Measurements from ENCODE around the gene PLPPR1. TPM values are rescaled to one million over a fixed set of nuclear protein-coding genes. Genes with fewer than 3 reads are reported as not detected.

PLPPR1 gene
- polyA plus RNA-seq, 1 donor from 2014 or later: 157 TPM

- Histone ChIP-seq H3K27me3 (ENCODE audit: insufficient read depth, low read depth, low read length) (no peaks in the 10 kb centered on the region), H2AFZ (ENCODE audit: low read depth, low read length) (no peak overlapping the region), H3K4me2 (ENCODE audit: low read length) (no peak overlapping the region), H3K9me3 (ENCODE audit: low read length) (no peaks in the 10 kb centered on the region), H3F3A (ENCODE audit: insufficient read depth, low read length, poor library complexity, severe bottlenecking) (no peaks in the 10 kb centered on the region), H3K79me2 (replicated peaks; ENCODE audit: insufficient read depth, low read length) (no peaks in the 10 kb centered on the region), H3K9ac (ENCODE audit: low read length) (no peak overlapping the region), H3K27ac (ENCODE audit: low read length) (no peak overlapping the region), H3K4me3 (ENCODE audit: low read length) (no peak overlapping the region), H4K20me1 (ENCODE audit: insufficient read depth) (no peaks in the 10 kb centered on the region), H3K36me3 (ENCODE audit: insufficient read depth, low read length) (no peaks in the 10 kb centered on the region), H3K9me2 (ENCODE audit: insufficient read depth, low read length) (no peaks in the 10 kb centered on the region)
- TF ChIP-seq EP300 (conservative IDR thresholded peaks at IDR 0.05; ENCODE audit: poor library complexity, severe bottlenecking) (no peak), EZH2 (IDR thresholded peaks at IDR 0.05; ENCODE audit: borderline replicate concordance, insufficient read depth, low read length, poor library complexity, severe bottlenecking) (no peak), REST (IDR thresholded peaks at IDR 0.05; ENCODE audit: borderline replicate concordance) (no peak), CTCF (IDR thresholded peaks at IDR 0.05; ENCODE audit: poor library complexity, severe bottlenecking) (no peak), RAD21 (conservative IDR thresholded peaks at IDR 0.05) (no peak), MXI1 (conservative IDR thresholded peaks at IDR 0.05; ENCODE audit: poor library complexity, severe bottlenecking) (no peak), SMC3 (conservative IDR thresholded peaks at IDR 0.05; ENCODE audit: poor library complexity) (no peak), POLR2AphosphoS5 (IDR thresholded peaks at IDR 0.05) (no peak), TAF1 (IDR thresholded peaks at IDR 0.05; ENCODE audit: low read depth) (no peak)
These were observed 14.0 kb upstream of the PLPPR1 start for GRCh38 chr9:101014566-101014965.

- no peaks in the 10 kb centered on the region for H3K9me2 ChIP-seq (ENCODE audit: insufficient read depth, low read length)
- no peaks in the 10 kb centered on the region for H3F3A ChIP-seq (ENCODE audit: insufficient read depth, low read length, poor library complexity, severe bottlenecking)
- H3K27me3 ChIP-seq (ENCODE audit: insufficient read depth, low read depth, low read length): no peaks in the 10 kb centered on the region
- no peaks in the 10 kb centered on the region for H4K20me1 ChIP-seq (ENCODE audit: insufficient read depth)
- no peak overlapping the region for H3K27ac ChIP-seq (ENCODE audit: low read length)
- no peak overlapping the region for H2AFZ ChIP-seq (ENCODE audit: low read depth, low read length)
- H3K9ac ChIP-seq (ENCODE audit: low read length): no peak overlapping the region
- H3K36me3 ChIP-seq (ENCODE audit: insufficient read depth, low read length): no peaks in the 10 kb centered on the region
- no peaks in the 10 kb centered on the region for H3K79me2 ChIP-seq (replicated peaks; ENCODE audit: insufficient read depth, low read length)
- H3K4me2 ChIP-seq (ENCODE audit: low read length): no peak overlapping the region
- H3K4me3 ChIP-seq (ENCODE audit: low read length): no peak overlapping the region
- no peaks in the 10 kb centered on the region for H3K9me3 ChIP-seq (ENCODE audit: low read length)
- TF ChIP-seq TAF1 (IDR thresholded peaks at IDR 0.05; ENCODE audit: low read depth): no peak
- TF ChIP-seq CTCF (IDR thresholded peaks at IDR 0.05; ENCODE audit: poor library complexity, severe bottlenecking): no peak
- no peak for TF ChIP-seq EZH2 (IDR thresholded peaks at IDR 0.05; ENCODE audit: borderline replicate concordance, insufficient read depth, low read length, poor library complexity, severe bottlenecking)
- TF ChIP-seq MXI1 (conservative IDR thresholded peaks at IDR 0.05; ENCODE audit: poor library complexity, severe bottlenecking): no peak
- no peak for TF ChIP-seq EP300 (conservative IDR thresholded peaks at IDR 0.05; ENCODE audit: poor library complexity, severe bottlenecking)
- no peak for TF ChIP-seq SMC3 (conservative IDR thresholded peaks at IDR 0.05; ENCODE audit: poor library complexity)
- no peak for TF ChIP-seq POLR2AphosphoS5 (IDR thresholded peaks at IDR 0.05)
- no peak for TF ChIP-seq RAD21 (conservative IDR thresholded peaks at IDR 0.05)
- no peak for TF ChIP-seq REST (IDR thresholded peaks at IDR 0.05; ENCODE audit: borderline replicate concordance)
These were observed 10.1 kb upstream of the PLPPR1 start for GRCh38 chr9:101018467-101018866.

Data from neural cell (in vitro differentiated cells).